Ammon's horn (tissue), 1 donor: ENCODE measurements around the gene HARBI1.

Experiments used
- DNase-seq: peaks from one replicate; pipeline ENCODE4 v3.0.0-alpha.2; 2016; ENCODE audit warnings: low spot score

The HARBI1 gene, protein sequence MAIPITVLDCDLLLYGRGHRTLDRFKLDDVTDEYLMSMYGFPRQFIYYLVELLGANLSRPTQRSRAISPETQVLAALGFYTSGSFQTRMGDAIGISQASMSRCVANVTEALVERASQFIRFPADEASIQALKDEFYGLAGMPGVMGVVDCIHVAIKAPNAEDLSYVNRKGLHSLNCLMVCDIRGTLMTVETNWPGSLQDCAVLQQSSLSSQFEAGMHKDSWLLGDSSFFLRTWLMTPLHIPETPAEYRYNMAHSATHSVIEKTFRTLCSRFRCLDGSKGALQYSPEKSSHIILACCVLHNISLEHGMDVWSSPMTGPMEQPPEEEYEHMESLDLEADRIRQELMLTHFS

GRCh38 chr11:46617134-46617971 lies at the start of gene HARBI1, which contains the start of gene ATG13:
TSS of gene HARBI1 (minus strand) at chr11:46617227. CDS start at chr11:46616237, 990 bp downstream.
TSS of gene ATG13 (plus strand) at chr11:46617553. CDS start at chr11:46644292, 26,739 bp downstream.
- peak; percentile 92 for DNase-seq

GRCh38 chr11:46666516-46666915 lies 49.5 kb upstream of the HARBI1 start:
- DNase-seq = no peak

DNA sequence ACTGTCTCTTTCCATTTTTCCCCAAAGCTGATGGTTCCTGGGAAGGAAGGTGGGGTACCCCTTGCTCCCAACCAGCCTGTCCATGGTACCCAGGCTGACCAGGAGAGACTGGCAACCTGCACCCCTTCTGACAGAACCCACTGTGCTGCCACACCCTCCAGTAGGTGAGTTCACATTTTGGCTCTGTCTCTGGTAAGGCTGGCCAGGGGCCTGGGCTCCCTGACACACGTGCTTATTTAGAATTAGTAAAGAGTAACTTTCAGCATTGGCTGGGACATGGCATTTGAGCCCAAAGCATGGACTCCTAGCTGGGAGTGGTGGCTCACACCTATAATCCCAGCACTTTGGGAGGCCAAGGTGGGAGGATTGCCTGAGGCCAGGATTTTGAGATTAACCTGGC lies 48.3 kb upstream of the HARBI1 start:
- no peak for DNase-seq

DNA sequence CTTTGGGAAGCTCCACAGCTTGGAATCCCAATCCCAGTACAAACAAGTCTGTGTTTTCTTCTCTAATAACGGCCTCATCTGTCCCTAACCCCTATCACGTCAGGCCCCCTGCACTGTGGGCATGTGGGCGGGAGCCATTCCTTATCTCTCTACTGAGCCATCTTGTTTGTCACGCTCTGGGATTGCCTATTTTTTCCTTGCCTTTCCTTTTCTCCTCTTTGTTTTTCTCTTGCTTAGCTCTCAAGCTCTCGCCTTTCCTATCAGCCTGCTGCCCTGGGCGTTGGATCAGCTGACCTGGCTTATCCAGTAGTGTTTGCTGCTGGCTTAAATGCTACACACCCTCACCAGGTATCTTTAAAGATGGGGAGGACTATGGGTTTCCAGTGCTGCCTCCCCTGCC lies 47.6 kb upstream of the HARBI1 start:
- DNase-seq = no peak

DNA sequence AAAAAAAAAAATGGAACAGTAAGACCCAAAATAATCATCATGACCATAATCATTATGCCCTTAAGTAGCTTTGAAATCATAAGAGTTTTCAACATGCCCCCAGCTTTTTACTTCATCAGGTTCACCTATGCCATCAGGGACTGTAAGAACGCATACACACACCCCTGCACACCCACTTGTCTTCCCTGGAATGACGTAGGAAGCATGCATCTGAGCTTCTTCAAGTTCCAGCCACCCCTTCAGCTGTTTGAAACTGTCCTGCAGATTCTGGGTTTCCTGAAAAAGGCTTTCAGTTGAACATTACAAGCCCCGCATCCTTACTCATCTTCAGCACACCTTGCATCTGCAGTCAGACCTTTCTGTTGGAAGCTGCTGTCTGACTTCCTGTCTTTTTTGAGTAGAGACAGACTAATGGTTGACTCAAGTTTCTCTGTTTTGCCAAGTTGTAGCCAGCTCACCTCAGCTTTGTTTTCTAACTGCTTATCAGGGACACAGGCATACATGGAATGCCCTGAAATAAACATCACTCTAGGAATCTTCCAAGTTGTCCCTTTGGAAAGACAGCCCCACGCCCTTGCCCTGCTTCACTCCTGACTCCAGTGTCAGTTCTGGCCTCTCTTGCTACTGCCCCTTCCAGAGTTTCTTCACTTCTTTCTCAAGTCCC lies 46.4 kb upstream of the HARBI1 start:
- no peak for DNase-seq

GRCh38 chr11:46662366-46662765 lies 45.3 kb upstream of the HARBI1 start:
- no peak for DNase-seq

GRCh38 chr11:46661836-46662235 lies 44.8 kb upstream of the HARBI1 start:
- peak; percentile 60 for DNase-seq

DNA sequence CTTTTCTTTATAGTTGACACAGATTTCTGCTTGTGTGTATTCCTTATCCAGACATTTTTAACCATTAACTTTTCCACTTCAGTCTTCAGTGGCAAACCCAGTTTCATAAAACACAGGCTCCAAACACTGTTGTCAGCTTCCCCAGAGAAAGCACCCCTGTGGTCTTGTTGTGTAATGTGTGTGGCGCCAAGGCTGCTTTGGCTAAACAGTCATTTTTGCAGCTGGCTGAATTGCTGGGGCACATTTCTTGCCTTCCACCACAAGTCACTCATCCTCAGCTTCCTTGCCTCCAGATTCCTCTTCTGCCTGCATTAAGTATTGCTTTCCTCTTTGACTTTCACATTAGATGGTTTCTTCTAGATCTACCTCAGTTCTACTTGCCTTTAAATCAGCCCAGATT lies 42.9 kb upstream of the HARBI1 start:
- peak; percentile 49 for DNase-seq

- no peak for DNase-seq
Measured at GRCh38 chr11:46658259-46658658, 41.2 kb upstream of the HARBI1 start.

DNA sequence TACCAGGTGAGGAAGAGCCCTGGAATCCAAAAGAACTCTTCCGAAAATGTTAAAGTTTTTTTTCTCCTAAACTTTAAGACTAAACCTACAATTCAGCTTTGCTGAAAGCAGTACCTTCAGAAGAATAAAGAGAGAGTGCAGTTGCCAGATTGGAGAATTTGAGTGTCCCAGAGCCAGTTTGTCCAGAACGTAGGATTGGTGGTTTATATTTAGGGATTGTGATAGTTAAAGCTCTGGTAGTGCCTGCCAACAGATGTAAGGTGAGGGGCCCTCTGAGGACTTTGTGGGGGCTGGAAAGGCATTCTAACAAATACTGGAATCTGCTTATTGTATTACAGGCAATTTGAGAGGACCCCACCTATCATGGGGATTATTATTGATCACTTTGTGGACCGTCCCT lies 40.2 kb upstream of the HARBI1 start:
- DNase-seq = no peak

GRCh38 chr11:46655631-46656030 lies 38.6 kb upstream of the HARBI1 start:
- DNase-seq = no peak

DNA sequence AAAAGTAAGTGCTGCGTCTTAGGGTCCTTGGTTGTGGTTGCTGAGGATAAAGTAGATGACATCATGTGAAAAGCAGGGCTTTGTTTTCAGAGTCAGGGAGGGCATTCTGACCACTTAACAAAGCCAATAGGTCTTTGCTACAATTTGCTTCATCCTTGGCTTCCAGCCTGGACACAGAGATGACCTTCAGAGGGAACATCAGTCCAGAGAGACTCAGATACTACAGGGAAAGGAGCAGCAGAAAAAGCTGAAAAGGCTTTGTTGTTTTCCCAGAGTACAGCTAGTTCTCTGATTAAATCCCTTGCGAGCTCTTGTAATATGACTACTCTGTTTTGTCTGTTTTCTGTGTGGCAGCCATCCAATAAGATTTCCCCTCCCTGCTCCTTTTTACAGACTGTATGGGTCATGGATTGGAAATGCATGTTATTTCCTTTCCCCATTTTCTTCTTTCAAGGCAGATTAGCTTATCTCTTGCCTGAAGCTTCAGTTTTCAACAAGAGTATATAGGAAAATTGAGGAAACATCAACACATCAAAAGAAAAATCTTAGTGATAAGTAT lies 32.2 kb upstream of the HARBI1 start:
- DNase-seq = peak; percentile 94

DNA sequence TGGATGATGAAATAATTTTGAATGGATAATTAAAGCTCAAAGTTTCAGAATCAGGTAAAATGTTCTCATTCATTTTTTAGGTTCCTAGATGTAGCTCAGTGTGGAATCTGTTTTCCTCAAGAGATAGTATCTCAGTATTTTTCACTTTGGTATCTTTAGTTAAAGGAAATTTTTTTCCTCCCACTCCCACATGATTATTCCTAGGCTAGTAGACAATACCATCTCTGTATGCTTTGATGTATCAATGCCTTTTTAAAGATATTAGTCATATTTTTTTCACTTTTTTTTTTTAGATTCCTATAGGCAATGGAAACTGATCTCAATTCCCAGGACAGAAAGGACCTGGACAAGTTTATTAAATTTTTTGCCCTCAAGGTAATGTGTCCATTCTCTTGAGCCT lies 27.0 kb upstream of the HARBI1 start:
- DNase-seq = no peak

GRCh38 chr11:46643531-46643930 lies 26.5 kb upstream of the HARBI1 start:
- DNase-seq = no peak

GRCh38 chr11:46642627-46643335 lies 25.8 kb upstream of the HARBI1 start:
- DNase-seq = no peak

DNA sequence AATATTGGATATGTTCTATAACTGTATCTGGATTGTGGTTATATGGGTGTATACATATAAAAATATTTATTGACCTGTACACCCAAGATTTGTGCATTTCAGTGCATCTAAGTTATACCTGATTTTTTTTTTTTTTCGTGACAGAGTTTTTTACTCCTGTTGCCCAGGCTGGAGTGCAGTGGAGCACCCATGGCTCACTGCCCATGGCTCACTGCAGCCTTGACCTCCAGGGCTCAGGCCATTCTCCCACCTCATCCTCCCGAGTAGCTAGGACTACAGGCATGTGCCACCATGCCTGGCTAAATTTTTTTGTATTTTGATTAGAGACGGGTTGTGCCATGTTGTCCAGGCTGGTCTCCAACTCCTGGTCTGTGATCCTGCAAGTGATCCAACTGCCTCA lies 24.6 kb upstream of the HARBI1 start:
- no peak for DNase-seq

- DNase-seq = no peak
Measured at GRCh38 chr11:46640036-46640788, 23.2 kb upstream of the HARBI1 start.

DNA sequence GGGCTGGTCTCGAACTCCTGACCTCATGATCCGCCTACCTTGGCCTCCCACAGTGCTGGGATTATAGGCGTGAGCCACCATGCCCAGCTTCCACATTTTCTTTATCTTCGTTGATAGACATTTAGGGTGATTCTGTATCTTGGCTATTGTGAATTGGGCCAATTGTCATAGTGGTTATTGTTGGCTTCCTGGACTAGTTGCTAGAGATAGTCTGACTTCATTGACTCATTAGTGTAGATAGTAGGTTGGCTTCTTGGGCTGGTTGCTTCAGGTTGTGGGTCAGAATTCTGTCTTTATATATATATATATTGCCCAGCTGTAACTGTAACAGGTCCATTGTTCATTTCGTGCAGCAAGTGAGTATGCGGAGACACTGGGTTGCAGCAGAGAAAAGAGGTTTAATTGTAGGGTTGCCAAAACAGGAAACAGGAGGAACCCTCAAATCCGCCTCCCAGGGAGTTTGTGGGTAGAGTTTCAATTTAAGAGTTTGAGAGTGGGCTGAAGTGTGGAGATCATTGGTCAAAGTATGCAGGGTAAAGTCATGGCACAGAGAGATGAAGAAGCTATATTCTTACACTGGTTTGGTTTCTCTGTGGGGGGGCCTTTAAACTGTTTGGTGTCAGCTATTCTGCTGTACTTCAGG lies 22.3 kb upstream of the HARBI1 start:
- no peak for DNase-seq

GRCh38 chr11:46637546-46637945 lies 20.5 kb upstream of the HARBI1 start:
- peak; percentile 64 for DNase-seq

DNA sequence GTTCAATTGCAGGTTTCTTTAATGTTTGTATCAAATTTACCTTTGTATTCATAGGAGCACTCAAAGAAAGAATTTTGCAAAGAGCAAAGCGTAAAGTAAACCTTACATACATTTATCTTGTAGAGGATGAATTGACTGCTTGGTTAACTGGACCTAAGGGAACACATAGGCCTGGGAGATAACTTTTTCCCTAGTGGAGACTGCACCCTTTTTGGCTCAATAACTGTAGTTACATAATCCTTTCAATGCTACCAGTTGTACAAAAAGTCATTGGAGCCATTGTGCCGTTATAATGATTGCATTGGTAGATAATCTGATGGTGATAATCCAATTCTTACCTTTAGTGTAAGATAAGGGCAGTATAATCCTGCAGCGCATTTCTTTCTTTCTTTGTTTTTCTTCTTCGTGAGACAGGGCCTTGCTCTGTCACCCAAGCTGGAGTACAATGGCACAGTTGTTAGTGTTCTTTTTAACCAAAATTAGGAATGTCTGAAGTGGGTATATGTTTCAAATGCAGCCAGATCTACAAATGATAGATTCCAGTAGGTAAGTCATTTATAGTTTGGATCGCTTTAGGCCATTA lies 18.6 kb upstream of the HARBI1 start:
- no peak for DNase-seq
